OCI-LY1 (cell line): ENCODE measurements around the gene IGF2R.

ENCODE experiments used
- H2AFZ ChIP-seq: fragments of 200-600 bp; sonication (generic), shearing (Covaris generic); 2 replicates; pipeline ENCODE4 v1.6.0; 2014; ENCODE audit warnings: antibody characterized with exemption, mild to moderate bottlenecking, low read length
- H3F3A ChIP-seq: fragments of 200-600 bp; sonication (generic), shearing (Covaris generic); 2 replicates; pipeline ENCODE4 v1.6.0; 2014; ENCODE audit warnings: mild to moderate bottlenecking, antibody characterized with exemption, low read length, moderate library complexity; ENCODE audit not compliant: insufficient read depth
- H3K27ac ChIP-seq: fragments of 200-600 bp; sonication (generic); 2 replicates; pipeline ENCODE4 v1.5.1; 2014; ENCODE audit warnings: low read length, mixed run types, mild to moderate bottlenecking, low read depth; ENCODE audit not compliant: poor library complexity, severe bottlenecking
- H3K27me3 ChIP-seq: fragments of 200-600 bp; sonication (generic); 2 replicates; pipeline ENCODE4 v1.6.0; 2014; ENCODE audit warnings: antibody characterized with exemption, mild to moderate bottlenecking, low read length, moderate library complexity; ENCODE audit not compliant: insufficient read depth
- H3K36me3 ChIP-seq: fragments of 200-600 bp; sonication (generic); 2 replicates; pipeline ENCODE4 v1.6.1; 2014; ENCODE audit warnings: mild to moderate bottlenecking, antibody characterized with exemption, low read length, moderate library complexity, mixed read lengths; ENCODE audit not compliant: insufficient read depth
- H3K4me1 ChIP-seq: fragments of 200-600 bp; sonication (generic); 2 replicates; pipeline ENCODE4 v1.5.1; 2014; ENCODE audit warnings: mild to moderate bottlenecking, low read length, moderate library complexity; ENCODE audit not compliant: insufficient read depth, severe bottlenecking
- H3K4me2 ChIP-seq: fragments of 200-600 bp; sonication (generic), shearing (Covaris generic); 2 replicates; pipeline ENCODE4 v1.6.1; 2014; ENCODE audit warnings: low read length
- H3K4me3 ChIP-seq: fragments of 200-600 bp; sonication (generic); 2 replicates; pipeline ENCODE4 v1.5.1; 2014; ENCODE audit warnings: low read length, low read depth, mild to moderate bottlenecking, mixed read lengths; ENCODE audit not compliant: poor library complexity, severe bottlenecking
- H3K79me2 ChIP-seq: fragments of 200-600 bp; shearing (Covaris generic); 2 replicates; pipeline ENCODE4 v1.6.1; 2016; ENCODE audit warnings: mixed run types, low read length, mixed read lengths; ENCODE audit not compliant: insufficient read depth
- H3K9ac ChIP-seq: fragments of 200-600 bp; sonication (generic), shearing (Covaris generic); 2 replicates; pipeline ENCODE4 v1.6.1; 2014; ENCODE audit warnings: mild to moderate bottlenecking, low read length, mixed read lengths
- H3K9me2 ChIP-seq: fragments of 200-600 bp; sonication (generic), shearing (Covaris generic); 2 replicates; pipeline ENCODE4 v1.6.1; 2014; ENCODE audit warnings: low read depth, mild to moderate bottlenecking, low read length, mixed read lengths
- H3K9me3 ChIP-seq: fragments of 200-600 bp; shearing (Covaris generic); 2 replicates; pipeline ENCODE4 v1.6.1; 2014; ENCODE audit warnings: low read length, mixed read lengths
- H4K20me1 ChIP-seq: fragments of 200-600 bp; sonication (generic), shearing (Covaris generic); 2 replicates; pipeline ENCODE4 v1.6.0; 2016; ENCODE audit warnings: mild to moderate bottlenecking, low read length; ENCODE audit not compliant: insufficient read depth
- EZH2 ChIP-seq: fragments of 200-600 bp; sonication (generic), shearing (Covaris generic); IDR thresholded peaks from 2 replicates; pipeline ENCODE4 v1.8.0; 2017; ENCODE audit warnings: borderline replicate concordance, mixed run types, mild to moderate bottlenecking, antibody characterized with exemption, low read length, moderate library complexity, mixed read lengths
- TF ChIP-seq, protein P1 (sequence below): fragments of 200-600 bp; sonication (generic), shearing (Covaris generic); IDR thresholded peaks from 2 replicates; pipeline ENCODE4 v1.5.1; 2017; ENCODE audit warnings: mild to moderate bottlenecking, antibody characterized with exemption, low read length, moderate library complexity, mixed read lengths

The IGF2R gene

DNA sequence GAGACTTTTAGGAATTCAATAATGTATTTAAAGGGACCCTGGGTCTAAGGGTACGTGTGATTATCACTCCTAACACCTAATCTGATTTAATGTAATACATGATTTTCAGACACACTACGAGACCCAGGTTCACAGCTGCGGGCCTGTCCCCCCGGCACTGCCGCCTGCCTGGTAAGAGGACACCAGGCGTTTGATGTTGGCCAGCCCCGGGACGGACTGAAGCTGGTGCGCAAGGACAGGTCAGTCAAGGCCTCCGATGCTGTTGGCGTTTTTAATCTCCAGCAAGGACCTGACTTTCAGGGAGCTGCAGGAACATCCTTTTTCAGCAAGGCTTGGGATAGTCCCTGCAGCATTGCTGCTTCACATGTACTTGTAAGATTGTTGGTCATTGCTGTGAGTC, 58.2 kb downstream of the IGF2R start:
- H3K4me2 ChIP-seq: no peak overlapping the region
- no peak overlapping the region for H3K27ac ChIP-seq
- no peaks in the 10 kb centered on the region for H3F3A ChIP-seq
- peaks cover 33% of the 10 kb centered on the region for H3K4me1 ChIP-seq
- TF ChIP-seq, protein P1, sequence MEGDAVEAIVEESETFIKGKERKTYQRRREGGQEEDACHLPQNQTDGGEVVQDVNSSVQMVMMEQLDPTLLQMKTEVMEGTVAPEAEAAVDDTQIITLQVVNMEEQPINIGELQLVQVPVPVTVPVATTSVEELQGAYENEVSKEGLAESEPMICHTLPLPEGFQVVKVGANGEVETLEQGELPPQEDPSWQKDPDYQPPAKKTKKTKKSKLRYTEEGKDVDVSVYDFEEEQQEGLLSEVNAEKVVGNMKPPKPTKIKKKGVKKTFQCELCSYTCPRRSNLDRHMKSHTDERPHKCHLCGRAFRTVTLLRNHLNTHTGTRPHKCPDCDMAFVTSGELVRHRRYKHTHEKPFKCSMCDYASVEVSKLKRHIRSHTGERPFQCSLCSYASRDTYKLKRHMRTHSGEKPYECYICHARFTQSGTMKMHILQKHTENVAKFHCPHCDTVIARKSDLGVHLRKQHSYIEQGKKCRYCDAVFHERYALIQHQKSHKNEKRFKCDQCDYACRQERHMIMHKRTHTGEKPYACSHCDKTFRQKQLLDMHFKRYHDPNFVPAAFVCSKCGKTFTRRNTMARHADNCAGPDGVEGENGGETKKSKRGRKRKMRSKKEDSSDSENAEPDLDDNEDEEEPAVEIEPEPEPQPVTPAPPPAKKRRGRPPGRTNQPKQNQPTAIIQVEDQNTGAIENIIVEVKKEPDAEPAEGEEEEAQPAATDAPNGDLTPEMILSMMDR: no peak
- TF ChIP-seq EZH2: no peak
- no peaks in the 10 kb centered on the region for H3K27me3 ChIP-seq
- no peaks in the 10 kb centered on the region for H3K79me2 ChIP-seq
- H3K9me3 ChIP-seq: no peaks in the 10 kb centered on the region
- H3K9ac ChIP-seq: no peak overlapping the region
- H3K4me3 ChIP-seq: no peak overlapping the region
- H3K36me3 ChIP-seq: peaks cover 40% of the 10 kb centered on the region
- no peaks in the 10 kb centered on the region for H4K20me1 ChIP-seq
- no peak overlapping the region for H2AFZ ChIP-seq
- no peaks in the 10 kb centered on the region for H3K9me2 ChIP-seq

GRCh38 chr6:160027931-160028330, 59.0 kb downstream of the IGF2R start:
- Histone ChIP-seq H4K20me1 (no peaks in the 10 kb centered on the region), H3F3A (no peaks in the 10 kb centered on the region), H3K4me1 (peaks cover 34% of the 10 kb centered on the region), H3K36me3 (peaks cover 43% of the 10 kb centered on the region), H3K9me2 (no peaks in the 10 kb centered on the region), H3K4me2 (no peak overlapping the region), H3K9ac (no peak overlapping the region), H2AFZ (no peak overlapping the region), H3K27ac (peak overlapping the region; percentile 79), H3K4me3 (no peak overlapping the region), H3K27me3 (no peaks in the 10 kb centered on the region), H3K79me2 (no peaks in the 10 kb centered on the region), H3K9me3 (no peaks in the 10 kb centered on the region)
- no peak for TF ChIP-seq EZH2
- TF ChIP-seq, protein P1: no peak

DNA sequence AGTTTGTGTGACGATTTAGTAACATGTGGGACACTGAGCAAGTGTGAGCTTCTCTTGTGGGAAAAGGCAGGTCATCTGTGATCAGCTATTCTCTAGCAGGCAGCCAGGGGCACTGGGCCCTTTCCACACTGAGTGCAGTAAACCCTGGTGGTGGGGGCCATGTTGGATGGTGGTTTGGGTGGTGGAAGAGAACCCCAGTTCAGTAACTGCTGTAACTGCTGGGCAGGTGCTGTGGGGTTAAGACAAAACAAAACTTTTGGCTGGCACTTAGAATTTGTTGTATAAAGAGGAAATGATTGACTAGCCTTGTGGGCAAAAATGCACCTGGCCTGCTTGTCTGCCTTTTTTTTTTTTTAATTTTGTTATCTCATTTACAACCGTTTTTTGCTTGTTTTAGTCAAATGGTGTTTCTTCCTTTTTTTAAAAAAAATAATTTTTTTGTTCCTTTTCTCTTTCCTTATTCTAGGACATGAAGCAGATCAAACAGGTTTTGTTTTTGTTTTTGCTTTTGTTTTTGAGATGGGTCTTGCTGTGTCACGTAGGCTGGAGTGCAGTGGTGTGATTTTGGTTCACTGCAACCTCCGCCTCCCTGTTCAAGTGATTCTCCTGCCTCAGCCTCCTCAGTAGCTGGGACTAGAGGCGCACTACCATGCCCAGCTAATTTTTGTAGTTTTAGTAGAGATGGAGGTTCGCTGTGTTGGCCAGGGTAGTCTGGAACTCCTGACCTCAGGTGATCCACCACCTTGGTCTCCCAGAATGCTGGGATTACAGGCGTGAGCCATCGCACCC, 59.8 kb downstream of the IGF2R start:
- TF ChIP-seq, protein P1: no peak
- TF ChIP-seq EZH2: no peak
- Histone ChIP-seq H3K4me3 (no peak overlapping the region), H3K9me3 (no peaks in the 10 kb centered on the region), H3K79me2 (no peaks in the 10 kb centered on the region), H3K4me1 (peaks cover 34% of the 10 kb centered on the region), H3K4me2 (no peak overlapping the region), H3K9ac (no peak overlapping the region), H4K20me1 (no peaks in the 10 kb centered on the region), H2AFZ (no peak overlapping the region), H3K9me2 (no peaks in the 10 kb centered on the region), H3F3A (no peaks in the 10 kb centered on the region), H3K27me3 (no peaks in the 10 kb centered on the region), H3K27ac (peak overlapping the region; percentile 79), H3K36me3 (peaks cover 49% of the 10 kb centered on the region)
